ENCODE results near the gene KLHDC4.

- no peak for TF ChIP-seq CTCF (IDR thresholded peaks at IDR 0.05)
- no peak for TF ChIP-seq POLR2A (IDR thresholded peaks at IDR 0.05)
Measured at GRCh38 chr16:87794485-87795078, 28.8 kb upstream of the KLHDC4 start.
